ENCODE data around the gene FAM117A. TPM values are rescaled to one million over a fixed set of nuclear protein-coding genes. Genes with fewer than 3 reads are reported as not detected.

FAM117A gene
- total and polyA plus RNA-seq, 10 of the 15 experiments (the other 5 are each of a cell fraction or from before 2014, with no cell fraction given), result 2.1 to 29.6 (median 20.0) TPM

DNA sequence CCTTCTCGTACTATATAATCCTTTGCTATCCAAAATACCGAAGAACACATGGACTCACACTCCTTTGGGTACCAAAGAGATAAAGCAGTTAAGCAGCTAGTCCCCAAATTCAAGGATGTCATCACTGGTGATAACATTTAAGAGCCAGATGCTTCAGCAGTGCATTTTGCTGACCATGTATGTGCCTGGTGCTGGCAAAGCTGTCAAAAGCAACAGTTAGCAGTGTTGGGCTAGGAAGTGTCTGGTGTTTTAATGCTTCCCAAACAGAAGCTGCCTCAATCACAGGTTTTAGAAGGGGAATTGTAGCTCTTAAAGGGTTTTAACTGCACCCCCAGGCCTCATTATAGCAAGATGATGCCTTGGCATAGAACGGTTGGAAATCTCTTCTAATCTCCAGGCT is 4.7 kb downstream of the FAM117A start:
- Histone ChIP-seq H3K4me3 (no peak overlapping the region), H3K79me2 (ENCODE audit: control insufficient read depth, insufficient read depth, low read length) (peaks cover 23% of the 10 kb centered on the region), H3K4me2 (ENCODE audit: control insufficient read depth, insufficient read depth) (no peak overlapping the region), H3K4me1 (ENCODE audit: control insufficient read depth, insufficient read depth, low read length) (peaks cover 22% of the 10 kb centered on the region), H3K27me3 (replicated peaks in 1 of 2; ENCODE audit: control insufficient read depth in 2 of 2, insufficient read depth in 2 of 2, low read length in 1 of 2) (no peaks in the 10 kb centered on the region), H3K9ac (ENCODE audit: control insufficient read depth, insufficient read depth, low read length) (no peak overlapping the region), H4K20me1 (ENCODE audit: control insufficient read depth, insufficient read depth) (no peaks in the 10 kb centered on the region; the same call in 1 of the 2 replicates), H2AFZ (ENCODE audit: control insufficient read depth, low read depth, low read length) (no peak overlapping the region), H3K27ac (ENCODE audit: control insufficient read depth, insufficient read depth) (no peak overlapping the region), H3K36me3 (ENCODE audit: control insufficient read depth in 2 of 2, insufficient read depth in 2 of 2, low read length in 1 of 2) (peaks cover 0 to 6% of the 10 kb centered on the region in 2 experiments; a peak in 1 of 4 replicates), H3K9me3 (replicated peaks; ENCODE audit: control insufficient read depth, insufficient read depth, low read length) (no peaks in the 10 kb centered on the region)
- ChIA-PET CTCF (interaction anchor here (0.6 to 2.5 kb wide), 7 partner anchors 9 to 202 kb away, joined by 3 to 9 read pairs (median 3); partner anchors contain the start of gene SLC35B1), RAD21 (ENCODE audit: unreplicated experiment) (interaction anchor here (0.6 to 1.8 kb wide), 3 partner anchors 10 to 23 kb away, joined by 3 to 5 read pairs (median 4); no protein-coding TSS in a partner anchor), POLR2A (interaction anchor here (0.6 to 8.5 kb wide), 4 partner anchors 11 to 27 kb away, joined by 3 to 116 read pairs (median 4); no protein-coding TSS in a partner anchor), SMC1A (ENCODE audit: uncharacterized antibody, unreplicated experiment) (interaction anchor here (0.9 to 12.5 kb wide), 8 partner anchors 10 to 63 kb away, joined by 3 to 128 read pairs (median 4); no protein-coding TSS in a partner anchor)
- no peak for ATAC-seq
- DNase-seq (ENCODE audit: low read depth, low spot score), result no peak
- in situ Hi-C loops (cut with MboI) (no loop called here), intact Hi-C loops (cut with micrococcal nuclease; ENCODE audit: unreplicated experiment) (no loop called here)
- no TSS peak for BruUV-seq (replicated peaks)
- TF ChIP-seq, protein P1, sequence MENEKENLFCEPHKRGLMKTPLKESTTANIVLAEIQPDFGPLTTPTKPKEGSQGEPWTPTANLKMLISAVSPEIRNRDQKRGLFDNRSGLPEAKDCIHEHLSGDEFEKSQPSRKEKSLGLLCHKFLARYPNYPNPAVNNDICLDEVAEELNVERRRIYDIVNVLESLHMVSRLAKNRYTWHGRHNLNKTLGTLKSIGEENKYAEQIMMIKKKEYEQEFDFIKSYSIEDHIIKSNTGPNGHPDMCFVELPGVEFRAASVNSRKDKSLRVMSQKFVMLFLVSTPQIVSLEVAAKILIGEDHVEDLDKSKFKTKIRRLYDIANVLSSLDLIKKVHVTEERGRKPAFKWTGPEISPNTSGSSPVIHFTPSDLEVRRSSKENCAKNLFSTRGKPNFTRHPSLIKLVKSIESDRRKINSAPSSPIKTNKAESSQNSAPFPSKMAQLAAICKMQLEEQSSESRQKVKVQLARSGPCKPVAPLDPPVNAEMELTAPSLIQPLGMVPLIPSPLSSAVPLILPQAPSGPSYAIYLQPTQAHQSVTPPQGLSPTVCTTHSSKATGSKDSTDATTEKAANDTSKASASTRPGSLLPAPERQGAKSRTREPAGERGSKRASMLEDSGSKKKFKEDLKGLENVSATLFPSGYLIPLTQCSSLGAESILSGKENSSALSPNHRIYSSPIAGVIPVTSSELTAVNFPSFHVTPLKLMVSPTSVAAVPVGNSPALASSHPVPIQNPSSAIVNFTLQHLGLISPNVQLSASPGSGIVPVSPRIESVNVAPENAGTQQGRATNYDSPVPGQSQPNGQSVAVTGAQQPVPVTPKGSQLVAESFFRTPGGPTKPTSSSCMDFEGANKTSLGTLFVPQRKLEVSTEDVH (IDR thresholded peaks at IDR 0.05; ENCODE audit: low read depth, partially characterized antibody), result no peak
- no peak for TF ChIP-seq NR2C2 (IDR thresholded peaks at IDR 0.05; ENCODE audit: borderline replicate concordance, control insufficient read depth, insufficient read length, low read depth)
- no peak for TF ChIP-seq ZNF217 (IDR thresholded peaks at IDR 0.05)
- TF ChIP-seq SMAD1 (IDR thresholded peaks at IDR 0.05; ENCODE audit: low read depth, partially characterized antibody), result no peak
- TF ChIP-seq, protein P2, sequence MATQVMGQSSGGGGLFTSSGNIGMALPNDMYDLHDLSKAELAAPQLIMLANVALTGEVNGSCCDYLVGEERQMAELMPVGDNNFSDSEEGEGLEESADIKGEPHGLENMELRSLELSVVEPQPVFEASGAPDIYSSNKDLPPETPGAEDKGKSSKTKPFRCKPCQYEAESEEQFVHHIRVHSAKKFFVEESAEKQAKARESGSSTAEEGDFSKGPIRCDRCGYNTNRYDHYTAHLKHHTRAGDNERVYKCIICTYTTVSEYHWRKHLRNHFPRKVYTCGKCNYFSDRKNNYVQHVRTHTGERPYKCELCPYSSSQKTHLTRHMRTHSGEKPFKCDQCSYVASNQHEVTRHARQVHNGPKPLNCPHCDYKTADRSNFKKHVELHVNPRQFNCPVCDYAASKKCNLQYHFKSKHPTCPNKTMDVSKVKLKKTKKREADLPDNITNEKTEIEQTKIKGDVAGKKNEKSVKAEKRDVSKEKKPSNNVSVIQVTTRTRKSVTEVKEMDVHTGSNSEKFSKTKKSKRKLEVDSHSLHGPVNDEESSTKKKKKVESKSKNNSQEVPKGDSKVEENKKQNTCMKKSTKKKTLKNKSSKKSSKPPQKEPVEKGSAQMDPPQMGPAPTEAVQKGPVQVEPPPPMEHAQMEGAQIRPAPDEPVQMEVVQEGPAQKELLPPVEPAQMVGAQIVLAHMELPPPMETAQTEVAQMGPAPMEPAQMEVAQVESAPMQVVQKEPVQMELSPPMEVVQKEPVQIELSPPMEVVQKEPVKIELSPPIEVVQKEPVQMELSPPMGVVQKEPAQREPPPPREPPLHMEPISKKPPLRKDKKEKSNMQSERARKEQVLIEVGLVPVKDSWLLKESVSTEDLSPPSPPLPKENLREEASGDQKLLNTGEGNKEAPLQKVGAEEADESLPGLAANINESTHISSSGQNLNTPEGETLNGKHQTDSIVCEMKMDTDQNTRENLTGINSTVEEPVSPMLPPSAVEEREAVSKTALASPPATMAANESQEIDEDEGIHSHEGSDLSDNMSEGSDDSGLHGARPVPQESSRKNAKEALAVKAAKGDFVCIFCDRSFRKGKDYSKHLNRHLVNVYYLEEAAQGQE (IDR thresholded peaks at IDR 0.05; ENCODE audit: low read depth, low read length), result no peak
- TF ChIP-seq NFIC (IDR thresholded peaks at IDR 0.05; ENCODE audit: low read depth, low read length), result no peak
- no peak for TF ChIP-seq SMC3 (IDR thresholded peaks at IDR 0.05; ENCODE audit: borderline replicate concordance, low read length)
- no peak for TF ChIP-seq CREM (IDR thresholded peaks at IDR 0.05; ENCODE audit: low read depth)
- TF ChIP-seq CHD1 (IDR thresholded peaks at IDR 0.05; ENCODE audit: low read depth, low read length), result no peak
- no peak for TF ChIP-seq STAT1 (conservative IDR thresholded peaks at IDR 0.05)
- no peak for TF ChIP-seq POU2F2 (IDR thresholded peaks at IDR 0.05; ENCODE audit: borderline replicate concordance, low read depth, low read length)
- TF ChIP-seq POLR2A (IDR thresholded peaks at IDR 0.05; ENCODE audit: low read depth, low read length), result no peak
- FAIRE-seq, result no peak
- WGBS (ENCODE audit: insufficient coverage, insufficient replicate concordance, low lambda C conversion rate, missing lambda C conversion rate), result 76% methylated on average over 3 of the region's 3 CpGs

Measured in GM12878 (cell line).